Adipose tissue (tissue), 3 donors: ENCODE data around the gene PPCDC. TPM values are rescaled to one million over a fixed set of nuclear protein-coding genes. Genes with fewer than 3 reads are reported as not detected.
"Not testable (repeated sequence)": the region's sequence is repeated elsewhere in the genome, so short reads cannot be mapped to it uniquely, and the experiment has no call there.

ENCODE experiments used
- H3K27ac ChIP-seq: one replicate; pipeline ENCODE4 v1.5.1; 2013; ENCODE audit warnings: low read depth, low read length
- WGBS, 3 donors: extraction: QIAGEN DNeasy Blood & Tissue Kit; methylation state at CpG; one replicate each; pipeline ENCODE4 v1.1.7; 2013; 5-methylcytosine and 5-hydroxymethylcytosine counted together
- polyA plus RNA-seq, 3 donors: library from polyadenylated mRNA; stranded (reverse); fragments of 200-250 nt; gene quantifications; one replicate each; pipeline ENCODE4 v1.2.3, GENCODE V29; 2013
- donor health status: healthy with polysubstance abuse.
- donor health status: Bipolar disorder and iron deficiency.
- donor health status: healthy.

The PPCDC gene
- polyA plus RNA-seq, 3 donors = 11.1 to 25.0 (median 19.1) TPM

GRCh38 chr15:75058127-75058905 lies 34.9 kb downstream of the PPCDC start:
- no peak overlapping the region for H3K27ac ChIP-seq
- whole genome bisulfite sequencing, 3 donors = 79 to 96% (median 85%) methylated on average over 4 of the region's 4 CpGs

DNA sequence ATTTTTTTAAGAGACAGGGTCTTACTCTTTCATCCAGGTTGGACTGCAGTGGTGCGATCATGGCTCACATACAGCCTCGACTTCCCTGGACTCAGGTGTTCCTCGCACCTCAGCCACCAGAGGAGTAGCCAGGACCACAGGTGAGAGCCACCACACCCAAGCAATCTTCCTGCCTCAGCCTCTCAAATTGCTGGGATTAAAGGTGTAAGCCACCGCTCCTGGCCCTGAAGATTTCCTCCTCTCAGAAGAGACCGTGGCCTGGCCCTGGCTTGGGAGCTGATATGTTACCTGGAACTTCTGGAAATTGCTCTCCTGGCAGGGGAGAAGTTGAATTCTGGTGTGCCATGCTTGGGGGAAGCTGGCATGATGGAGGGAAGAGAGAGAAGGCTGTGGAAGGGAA lies 36.2 kb downstream of the PPCDC start:
- no peak overlapping the region for H3K27ac ChIP-seq
- WGBS, 3 donors = 90 to 98% (median 97%) methylated on average over 5 of the region's 5 CpGs

- no peak overlapping the region for H3K27ac ChIP-seq
Observed at GRCh38 chr15:75061272-75061671, 37.9 kb downstream of the PPCDC start.

GRCh38 chr15:75062706-75063105 lies 39.3 kb downstream of the PPCDC start:
- WGBS, 3 donors = 63 to 64% (median 64%) methylated on average over 3 of the region's 3 CpGs
- H3K27ac ChIP-seq = no peak overlapping the region

- 64 to 72% (median 71%) methylated on average over 4 of the region's 4 CpGs for WGBS, 3 donors
- H3K27ac ChIP-seq = no peak overlapping the region
Observed at GRCh38 chr15:75063338-75063737, 39.9 kb downstream of the PPCDC start.

GRCh38 chr15:75063889-75064288 lies 40.5 kb downstream of the PPCDC start:
- no peak overlapping the region for H3K27ac ChIP-seq
- 94 to 96% (median 95%) methylated on average over 9 of the region's 9 CpGs for WGBS, 3 donors

GRCh38 chr15:75064846-75065245 lies 41.5 kb downstream of the PPCDC start:
- WGBS, 3 donors = 27 to 70% (median 39%) methylated on average over 2 of the region's 2 CpGs
- no peak overlapping the region for H3K27ac ChIP-seq

- WGBS, 3 donors = 31 to 78% (median 74%) methylated on average over 1 of the region's 1 CpG
- H3K27ac ChIP-seq = no peak overlapping the region
Observed at GRCh38 chr15:75065467-75065850, 42.1 kb downstream of the PPCDC start.

- H3K27ac ChIP-seq = no peak overlapping the region
- whole genome bisulfite sequencing, 3 donors = 54 to 69% (median 60%) methylated on average over 6 of the region's 6 CpGs
Observed at GRCh38 chr15:75065851-75066509, 42.6 kb downstream of the PPCDC start.

DNA sequence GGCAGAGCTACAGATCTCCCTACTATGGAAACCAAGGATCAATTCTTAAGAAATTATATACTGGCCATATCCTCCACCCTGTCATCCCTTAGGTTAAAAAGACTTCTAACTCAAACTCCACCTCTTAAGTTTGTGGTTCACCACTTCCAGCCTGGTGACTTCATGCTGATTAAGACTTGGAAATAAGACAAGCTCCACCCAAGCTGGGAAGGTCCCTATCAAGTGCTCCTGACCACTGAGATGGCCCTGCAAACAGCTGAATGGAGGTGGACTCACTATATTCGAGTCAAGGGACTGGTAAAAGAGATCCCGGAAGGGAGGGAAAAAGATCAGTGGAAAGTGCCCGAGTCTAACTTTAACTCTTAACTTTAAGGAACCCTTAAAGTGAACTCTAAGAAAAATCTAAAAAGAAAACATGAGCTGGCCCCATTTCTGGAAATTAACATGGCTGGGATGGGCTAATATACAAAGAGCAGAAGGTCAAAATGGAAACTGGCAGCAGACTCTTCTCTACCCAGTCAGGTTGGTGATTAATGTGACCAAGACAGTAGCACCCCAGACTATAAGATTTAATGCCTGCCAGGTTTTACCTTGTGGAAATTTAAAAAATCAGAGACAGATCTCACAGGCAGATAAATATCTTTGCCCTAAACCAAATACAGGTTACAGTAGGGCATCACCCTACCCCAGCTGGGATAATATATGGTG lies 43.9 kb downstream of the PPCDC start:
- 41 to 85% (median 47%) methylated on average over 3 of the region's 3 CpGs for WGBS, 3 donors
- H3K27ac ChIP-seq = no peak overlapping the region

GRCh38 chr15:75068748-75069147 lies 45.4 kb downstream of the PPCDC start:
- no peak overlapping the region for H3K27ac ChIP-seq

GRCh38 chr15:75069301-75069925 lies 46.0 kb downstream of the PPCDC start:
- WGBS, 3 donors = 69 to 88% (median 72%) methylated on average over 8 of the region's 8 CpGs
- no peak overlapping the region for H3K27ac ChIP-seq

GRCh38 chr15:75070674-75071073 lies 47.3 kb downstream of the PPCDC start:
- WGBS, 3 donors = 85 to 98% (median 88%) methylated on average over 4 of the region's 4 CpGs

DNA sequence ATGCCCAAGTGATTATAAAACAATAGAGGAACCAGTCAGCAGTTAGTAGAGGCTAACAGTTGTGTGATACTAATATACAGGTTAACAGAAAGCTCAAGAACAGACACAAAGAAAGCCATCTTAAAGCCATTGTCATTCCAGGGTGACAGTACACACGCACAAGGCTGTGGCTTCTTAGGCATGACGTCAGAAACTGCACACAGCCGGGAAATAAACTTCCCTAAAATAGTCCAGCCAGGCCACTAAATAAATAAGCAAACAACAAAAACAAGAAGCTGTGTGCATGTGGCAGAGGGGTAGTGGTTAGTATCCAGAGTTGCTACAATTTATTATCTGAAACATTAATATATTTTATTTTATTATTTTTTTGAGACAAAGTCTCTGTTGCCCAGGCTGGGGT lies 49.8 kb downstream of the PPCDC start:
- WGBS, 3 donors = 50 to 91% (median 50%) methylated on average over 3 of the region's 3 CpGs
- H3K27ac ChIP-seq = no peak overlapping the region

More at GRCh38 chr15:75070674-75071073, 47.3 kb downstream of the PPCDC start:
- no peak overlapping the region for H3K27ac ChIP-seq

GRCh38 chr15:75076277-75076676 lies 52.9 kb downstream of the PPCDC start:
- H3K27ac ChIP-seq = no peak overlapping the region
- 86 to 94% (median 89%) methylated on average over 2 of the region's 2 CpGs for WGBS, 3 donors

DNA sequence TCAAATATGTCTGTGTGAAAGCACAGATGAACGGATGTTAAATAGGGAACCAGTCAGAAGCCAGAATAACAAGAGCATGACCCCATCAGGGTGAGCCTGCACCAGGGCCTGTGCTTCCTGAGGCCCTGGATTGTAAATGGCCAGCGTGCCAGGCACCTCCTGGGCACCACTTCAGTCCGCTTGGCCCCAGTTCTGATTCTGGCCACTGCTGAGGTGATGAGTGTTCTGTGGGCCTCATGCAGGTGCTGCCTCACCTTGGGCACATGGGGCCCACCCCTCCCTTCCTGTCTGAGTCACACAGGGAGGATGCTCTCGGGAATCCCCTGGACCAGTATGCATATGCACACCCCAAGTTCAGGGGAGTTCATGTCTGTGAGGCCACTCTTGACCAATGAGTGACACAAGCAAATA lies 54.2 kb downstream of the PPCDC start:
- WGBS, 3 donors = 72 to 95% (median 76%) methylated on average over 4 of the region's 4 CpGs
- not testable (repeated sequence) for H3K27ac ChIP-seq

- 94 to 97% (median 95%) methylated on average over 8 of the region's 8 CpGs for WGBS, 3 donors
Observed at GRCh38 chr15:75081150-75081549, 57.8 kb downstream of the PPCDC start.

GRCh38 chr15:75082689-75083088 lies 59.3 kb downstream of the PPCDC start:
- WGBS, 3 donors = 58 to 81% (median 78%) methylated on average over 1 of the region's 1 CpG
- H3K27ac ChIP-seq = no peak overlapping the region

More at GRCh38 chr15:75081150-75081549, 57.8 kb downstream of the PPCDC start:
- no peak overlapping the region for H3K27ac ChIP-seq

DNA sequence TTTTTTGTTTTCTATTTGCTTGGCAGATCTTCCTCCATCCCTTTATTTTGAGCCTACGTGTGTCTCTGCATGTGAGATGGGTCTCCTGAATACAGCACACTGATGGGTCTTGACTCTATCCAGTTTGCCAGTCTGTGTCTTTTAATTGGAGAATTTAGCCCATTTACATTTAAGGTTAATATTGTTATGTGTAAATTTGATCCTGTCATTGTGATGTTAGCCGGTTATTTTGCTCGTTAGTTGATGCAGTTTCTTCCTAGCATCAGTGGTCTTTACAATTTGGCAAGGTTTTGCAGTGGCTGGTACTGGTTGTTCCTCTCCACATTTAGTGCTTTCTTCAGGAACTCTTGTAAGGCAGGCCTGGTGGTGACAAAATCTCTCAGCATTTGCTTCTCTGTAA lies 62.3 kb downstream of the PPCDC start:
- not testable (repeated sequence) for H3K27ac ChIP-seq
- WGBS, 3 donors = 94 to 98% (median 96%) methylated on average over 3 of the region's 3 CpGs
